HEK293T (cell line): ENCODE data around the gene CYP26A1.

ENCODE experiments used
- ARNT ChIP-seq: fragments of 450-650 bp; IDR thresholded peaks from 2 replicates; pipeline ENCODE4 v1.6.1; 2017; ENCODE audit warnings: mild to moderate bottlenecking
- CTBP1 ChIP-seq: fragments of 450-650 bp; IDR thresholded peaks from 2 replicates; pipeline ENCODE4 v1.6.1; 2016; ENCODE audit warnings: borderline replicate concordance
- FOXA1 ChIP-seq: fragments of 450-650 bp; IDR thresholded peaks from 2 replicates; pipeline ENCODE4 v1.6.1; 2016; ENCODE audit warnings: mild to moderate bottlenecking
- FOXM1 ChIP-seq: fragments of 450-650 bp; IDR thresholded peaks from 2 replicates; pipeline ENCODE4 v1.6.1; 2017; ENCODE audit warnings: mild to moderate bottlenecking, borderline replicate concordance
- PKNOX1 ChIP-seq: fragments of 450-650 bp; IDR thresholded peaks from 2 replicates; pipeline ENCODE4 v1.6.1; 2016
- SP1 ChIP-seq: fragments of 450-650 bp; IDR thresholded peaks from 2 replicates; pipeline ENCODE4 v1.6.1; 2017
- TARDBP ChIP-seq: fragments of 450-650 bp; IDR thresholded peaks from 2 replicates; pipeline ENCODE4 v1.6.1; 2016

DNA sequence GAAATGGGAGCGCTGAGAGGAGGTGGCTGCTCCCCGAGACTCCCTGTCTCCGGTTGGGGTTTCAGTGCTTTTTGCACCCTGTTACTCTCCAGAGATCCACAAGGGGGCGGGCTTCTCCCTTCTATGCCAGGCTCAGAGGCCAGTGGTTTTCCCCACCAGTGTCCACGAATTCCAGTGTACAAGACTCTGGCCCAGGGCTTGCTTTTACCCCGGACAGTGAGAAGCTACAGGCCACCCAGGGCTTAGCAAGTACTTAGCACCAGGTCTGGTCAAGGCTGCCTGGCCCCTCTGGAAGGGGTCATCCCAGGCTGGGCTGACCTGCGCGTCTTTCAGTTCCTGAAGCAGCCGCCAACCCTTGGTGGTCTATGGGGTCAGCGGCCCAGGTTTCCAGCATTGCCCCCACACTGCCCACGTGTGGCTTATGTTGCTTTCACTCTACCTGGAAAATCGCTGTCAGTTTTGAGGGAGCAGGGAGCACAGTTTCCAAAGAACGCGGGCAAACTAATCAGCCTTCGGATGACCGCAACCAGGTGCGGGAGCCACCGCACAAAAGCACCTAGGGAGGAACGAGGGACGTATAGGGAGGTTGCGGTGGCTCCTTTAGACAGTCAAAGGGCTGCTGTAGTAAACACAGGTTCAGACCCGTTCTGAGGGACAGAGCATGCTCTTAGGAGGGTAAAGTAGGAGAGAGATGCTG, 6.8 kb downstream of the CYP26A1 start:
- TF ChIP-seq FOXA1 (no peak), SP1 (no peak), ARNT (no peak), PKNOX1 (no peak), FOXM1 (no peak), TARDBP (no peak), CTBP1 (no peak)
